ENCODE measurements around the gene NIPAL3. TPM values are rescaled to one million over a fixed set of nuclear protein-coding genes. Genes with fewer than 3 reads are reported as not detected.

Gene NIPAL3
- total and polyA plus RNA-seq, 2 donors, result 9.2 to 17.1 TPM

Other genes starting within 250 kb of the NIPAL3 start
- 0.66 TPM for gene IFNLR1, start 228.5 kb upstream of the NIPAL3 start, total RNA-seq
- 1.3 TPM for gene IFNLR1, start 228.5 kb upstream of the NIPAL3 start, polyA plus RNA-seq
- 0.90 TPM for gene GRHL3, start 96.4 kb upstream of the NIPAL3 start, total RNA-seq
- gene GRHL3, start 96.4 kb upstream of the NIPAL3 start, polyA plus RNA-seq, result 3.2 TPM
- 3.3 TPM for gene STPG1, start 2.0 kb upstream of the NIPAL3 start, total RNA-seq
- gene STPG1, start 2.0 kb upstream of the NIPAL3 start, polyA plus RNA-seq, result 3.5 TPM
- 13.2 TPM for gene RCAN3, start 87.0 kb downstream of the NIPAL3 start, total RNA-seq
- 21.2 TPM for gene RCAN3, start 87.0 kb downstream of the NIPAL3 start, polyA plus RNA-seq
- gene NCMAP, start 140.3 kb downstream of the NIPAL3 start, total RNA-seq, result 0.09 TPM
- gene NCMAP, start 140.3 kb downstream of the NIPAL3 start, polyA plus RNA-seq, result 0.11 TPM
- 23.5 TPM for gene SRRM1, start 227.5 kb downstream of the NIPAL3 start, total RNA-seq
- 61.8 TPM for gene SRRM1, start 227.5 kb downstream of the NIPAL3 start, polyA plus RNA-seq

Data from thymus (tissue), 2 donors.